Measurements from ENCODE around the gene HSPA5. TPM values are rescaled to one million over a fixed set of nuclear protein-coding genes. Genes with fewer than 3 reads are reported as not detected.
A peak's percentile ranks its signal among the peaks of the same experiment; 100 is the strongest.

HSPA5 gene
- total and polyA plus RNA-seq, 2 experiments from 2014 or later = 259 to 265 TPM

DNA sequence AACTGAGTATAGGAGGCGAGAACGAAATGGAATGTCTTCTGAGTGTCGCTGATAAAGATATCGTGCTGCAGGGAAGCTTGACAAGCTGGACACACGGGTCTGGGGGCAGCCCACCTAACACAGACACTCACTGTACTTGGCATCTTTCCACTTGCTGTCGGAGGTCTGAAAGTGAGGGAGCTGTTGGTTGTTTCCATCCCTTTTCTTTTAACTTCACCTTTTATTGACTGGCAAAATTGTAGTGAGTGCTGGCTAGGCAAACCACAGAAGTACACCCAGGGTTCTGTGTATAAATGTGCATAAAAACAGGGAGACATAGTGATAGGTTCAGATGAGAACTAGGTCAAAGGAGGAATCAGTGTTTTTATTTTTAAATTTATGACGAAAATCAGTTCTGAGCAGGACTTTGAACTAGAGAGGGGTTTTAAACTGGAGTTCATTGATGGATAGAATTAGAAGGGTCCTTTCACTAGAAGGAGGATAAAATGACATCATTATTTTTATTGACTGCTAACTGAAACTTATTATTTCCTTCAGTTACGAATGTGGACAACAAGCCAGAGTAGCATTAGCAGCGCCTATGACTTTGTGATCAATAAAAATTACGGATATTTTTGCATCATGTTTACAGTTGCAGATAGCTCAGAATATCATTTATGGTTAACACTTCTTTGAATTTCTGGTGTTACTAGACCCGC is 21.3 kb upstream of the HSPA5 start:
- DNase-seq (ENCODE audit: low spot score) = no peak
- Mint-ChIP-seq H3K4me3 (peak overlapping the region; percentile 98), H3K27ac (no peak overlapping the region), H3K9me3 (no peaks in the 10 kb centered on the region), H3K27me3 (ENCODE audit: insufficient read depth, low read depth, poor library complexity) (peaks cover 16% of the 10 kb centered on the region), H3K4me1 (peaks cover 9% of the 10 kb centered on the region), H3K36me3 (ENCODE audit: low read depth) (peaks cover 2% of the 10 kb centered on the region)
- H2AFZ ChIP-seq = peak overlapping the region; percentile 92
- H3K36me3 ChIP-seq (ENCODE audit: insufficient read depth) = no peaks in the 10 kb centered on the region
- peaks cover 3% of the 10 kb centered on the region; the same call in 1 of the 2 replicates for H3K9me2 ChIP-seq (ENCODE audit: insufficient read depth)
- ATAC-seq = no peak
- H3K4me3 ChIP-seq = peak overlapping the region; percentile 98
- peaks cover 9% of the 10 kb centered on the region for H4K20me1 ChIP-seq (replicated peaks; ENCODE audit: insufficient read depth)
- H3K4me1 ChIP-seq (ENCODE audit: insufficient read depth) = 0 out of 2 replicates have a peak, but pooled peaks cover 6% of the 10 kb centered on the region
- H3K27me3 ChIP-seq (ENCODE audit: insufficient read depth) = no peaks in the 10 kb centered on the region
- TF ChIP-seq NANOG (IDR thresholded peaks at IDR 0.05; ENCODE audit: borderline replicate concordance) = no peak
- TF ChIP-seq, protein P1, sequence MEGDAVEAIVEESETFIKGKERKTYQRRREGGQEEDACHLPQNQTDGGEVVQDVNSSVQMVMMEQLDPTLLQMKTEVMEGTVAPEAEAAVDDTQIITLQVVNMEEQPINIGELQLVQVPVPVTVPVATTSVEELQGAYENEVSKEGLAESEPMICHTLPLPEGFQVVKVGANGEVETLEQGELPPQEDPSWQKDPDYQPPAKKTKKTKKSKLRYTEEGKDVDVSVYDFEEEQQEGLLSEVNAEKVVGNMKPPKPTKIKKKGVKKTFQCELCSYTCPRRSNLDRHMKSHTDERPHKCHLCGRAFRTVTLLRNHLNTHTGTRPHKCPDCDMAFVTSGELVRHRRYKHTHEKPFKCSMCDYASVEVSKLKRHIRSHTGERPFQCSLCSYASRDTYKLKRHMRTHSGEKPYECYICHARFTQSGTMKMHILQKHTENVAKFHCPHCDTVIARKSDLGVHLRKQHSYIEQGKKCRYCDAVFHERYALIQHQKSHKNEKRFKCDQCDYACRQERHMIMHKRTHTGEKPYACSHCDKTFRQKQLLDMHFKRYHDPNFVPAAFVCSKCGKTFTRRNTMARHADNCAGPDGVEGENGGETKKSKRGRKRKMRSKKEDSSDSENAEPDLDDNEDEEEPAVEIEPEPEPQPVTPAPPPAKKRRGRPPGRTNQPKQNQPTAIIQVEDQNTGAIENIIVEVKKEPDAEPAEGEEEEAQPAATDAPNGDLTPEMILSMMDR (conservative IDR thresholded peaks at IDR 0.05; ENCODE audit: low read depth in 2 of 2) = no peak
- TF ChIP-seq, protein P2, sequence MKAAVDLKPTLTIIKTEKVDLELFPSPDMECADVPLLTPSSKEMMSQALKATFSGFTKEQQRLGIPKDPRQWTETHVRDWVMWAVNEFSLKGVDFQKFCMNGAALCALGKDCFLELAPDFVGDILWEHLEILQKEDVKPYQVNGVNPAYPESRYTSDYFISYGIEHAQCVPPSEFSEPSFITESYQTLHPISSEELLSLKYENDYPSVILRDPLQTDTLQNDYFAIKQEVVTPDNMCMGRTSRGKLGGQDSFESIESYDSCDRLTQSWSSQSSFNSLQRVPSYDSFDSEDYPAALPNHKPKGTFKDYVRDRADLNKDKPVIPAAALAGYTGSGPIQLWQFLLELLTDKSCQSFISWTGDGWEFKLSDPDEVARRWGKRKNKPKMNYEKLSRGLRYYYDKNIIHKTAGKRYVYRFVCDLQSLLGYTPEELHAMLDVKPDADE (IDR thresholded peaks at IDR 0.05) = no peak
- TF ChIP-seq, protein P3, sequence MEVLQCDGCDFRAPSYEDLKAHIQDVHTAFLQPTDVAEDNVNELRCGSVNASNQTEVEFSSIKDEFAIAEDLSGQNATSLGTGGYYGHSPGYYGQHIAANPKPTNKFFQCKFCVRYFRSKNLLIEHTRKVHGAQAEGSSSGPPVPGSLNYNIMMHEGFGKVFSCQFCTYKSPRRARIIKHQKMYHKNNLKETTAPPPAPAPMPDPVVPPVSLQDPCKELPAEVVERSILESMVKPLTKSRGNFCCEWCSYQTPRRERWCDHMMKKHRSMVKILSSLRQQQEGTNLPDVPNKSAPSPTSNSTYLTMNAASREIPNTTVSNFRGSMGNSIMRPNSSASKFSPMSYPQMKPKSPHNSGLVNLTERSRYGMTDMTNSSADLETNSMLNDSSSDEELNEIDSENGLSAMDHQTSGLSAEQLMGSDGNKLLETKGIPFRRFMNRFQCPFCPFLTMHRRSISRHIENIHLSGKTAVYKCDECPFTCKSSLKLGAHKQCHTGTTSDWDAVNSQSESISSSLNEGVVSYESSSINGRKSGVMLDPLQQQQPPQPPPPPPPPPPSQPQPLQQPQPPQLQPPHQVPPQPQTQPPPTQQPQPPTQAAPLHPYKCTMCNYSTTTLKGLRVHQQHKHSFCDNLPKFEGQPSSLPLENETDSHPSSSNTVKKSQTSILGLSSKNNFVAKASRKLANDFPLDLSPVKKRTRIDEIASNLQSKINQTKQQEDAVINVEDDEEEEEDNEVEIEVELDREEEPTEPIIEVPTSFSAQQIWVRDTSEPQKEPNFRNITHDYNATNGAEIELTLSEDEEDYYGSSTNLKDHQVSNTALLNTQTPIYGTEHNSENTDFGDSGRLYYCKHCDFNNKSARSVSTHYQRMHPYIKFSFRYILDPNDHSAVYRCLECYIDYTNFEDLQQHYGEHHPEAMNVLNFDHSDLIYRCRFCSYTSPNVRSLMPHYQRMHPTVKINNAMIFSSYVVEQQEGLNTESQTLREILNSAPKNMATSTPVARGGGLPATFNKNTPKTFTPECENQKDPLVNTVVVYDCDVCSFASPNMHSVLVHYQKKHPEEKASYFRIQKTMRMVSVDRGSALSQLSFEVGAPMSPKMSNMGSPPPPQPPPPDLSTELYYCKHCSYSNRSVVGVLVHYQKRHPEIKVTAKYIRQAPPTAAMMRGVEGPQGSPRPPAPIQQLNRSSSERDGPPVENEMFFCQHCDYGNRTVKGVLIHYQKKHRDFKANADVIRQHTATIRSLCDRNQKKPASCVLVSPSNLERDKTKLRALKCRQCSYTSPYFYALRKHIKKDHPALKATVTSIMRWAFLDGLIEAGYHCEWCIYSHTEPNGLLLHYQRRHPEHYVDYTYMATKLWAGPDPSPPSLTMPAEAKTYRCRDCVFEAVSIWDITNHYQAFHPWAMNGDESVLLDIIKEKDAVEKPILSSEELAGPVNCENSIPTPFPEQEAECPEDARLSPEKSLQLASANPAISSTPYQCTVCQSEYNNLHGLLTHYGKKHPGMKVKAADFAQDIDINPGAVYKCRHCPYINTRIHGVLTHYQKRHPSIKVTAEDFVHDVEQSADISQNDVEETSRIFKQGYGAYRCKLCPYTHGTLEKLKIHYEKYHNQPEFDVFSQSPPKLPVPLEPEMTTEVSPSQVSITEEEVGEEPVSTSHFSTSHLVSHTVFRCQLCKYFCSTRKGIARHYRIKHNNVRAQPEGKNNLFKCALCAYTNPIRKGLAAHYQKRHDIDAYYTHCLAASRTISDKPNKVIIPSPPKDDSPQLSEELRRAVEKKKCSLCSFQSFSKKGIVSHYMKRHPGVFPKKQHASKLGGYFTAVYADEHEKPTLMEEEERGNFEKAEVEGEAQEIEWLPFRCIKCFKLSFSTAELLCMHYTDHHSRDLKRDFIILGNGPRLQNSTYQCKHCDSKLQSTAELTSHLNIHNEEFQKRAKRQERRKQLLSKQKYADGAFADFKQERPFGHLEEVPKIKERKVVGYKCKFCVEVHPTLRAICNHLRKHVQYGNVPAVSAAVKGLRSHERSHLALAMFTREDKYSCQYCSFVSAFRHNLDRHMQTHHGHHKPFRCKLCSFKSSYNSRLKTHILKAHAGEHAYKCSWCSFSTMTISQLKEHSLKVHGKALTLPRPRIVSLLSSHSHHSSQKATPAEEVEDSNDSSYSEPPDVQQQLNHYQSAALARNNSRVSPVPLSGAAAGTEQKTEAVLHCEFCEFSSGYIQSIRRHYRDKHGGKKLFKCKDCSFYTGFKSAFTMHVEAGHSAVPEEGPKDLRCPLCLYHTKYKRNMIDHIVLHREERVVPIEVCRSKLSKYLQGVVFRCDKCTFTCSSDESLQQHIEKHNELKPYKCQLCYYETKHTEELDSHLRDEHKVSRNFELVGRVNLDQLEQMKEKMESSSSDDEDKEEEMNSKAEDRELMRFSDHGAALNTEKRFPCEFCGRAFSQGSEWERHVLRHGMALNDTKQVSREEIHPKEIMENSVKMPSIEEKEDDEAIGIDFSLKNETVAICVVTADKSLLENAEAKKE (CRISPR knock-in tag; IDR thresholded peaks at IDR 0.05) = no peak
- no peak for TF ChIP-seq ZNF114 (CRISPR knock-in tag; IDR thresholded peaks at IDR 0.05)
- TF ChIP-seq JUNB (IDR thresholded peaks at IDR 0.05; ENCODE audit: unreplicated experiment) = no peak
- no peak for TF ChIP-seq STAT1 (IDR thresholded peaks at IDR 0.05; ENCODE audit: unreplicated experiment)
- no peak for TF ChIP-seq ZNF331 (CRISPR knock-in tag; IDR thresholded peaks at IDR 0.05; ENCODE audit: low read depth)
- TF ChIP-seq, protein P4, sequence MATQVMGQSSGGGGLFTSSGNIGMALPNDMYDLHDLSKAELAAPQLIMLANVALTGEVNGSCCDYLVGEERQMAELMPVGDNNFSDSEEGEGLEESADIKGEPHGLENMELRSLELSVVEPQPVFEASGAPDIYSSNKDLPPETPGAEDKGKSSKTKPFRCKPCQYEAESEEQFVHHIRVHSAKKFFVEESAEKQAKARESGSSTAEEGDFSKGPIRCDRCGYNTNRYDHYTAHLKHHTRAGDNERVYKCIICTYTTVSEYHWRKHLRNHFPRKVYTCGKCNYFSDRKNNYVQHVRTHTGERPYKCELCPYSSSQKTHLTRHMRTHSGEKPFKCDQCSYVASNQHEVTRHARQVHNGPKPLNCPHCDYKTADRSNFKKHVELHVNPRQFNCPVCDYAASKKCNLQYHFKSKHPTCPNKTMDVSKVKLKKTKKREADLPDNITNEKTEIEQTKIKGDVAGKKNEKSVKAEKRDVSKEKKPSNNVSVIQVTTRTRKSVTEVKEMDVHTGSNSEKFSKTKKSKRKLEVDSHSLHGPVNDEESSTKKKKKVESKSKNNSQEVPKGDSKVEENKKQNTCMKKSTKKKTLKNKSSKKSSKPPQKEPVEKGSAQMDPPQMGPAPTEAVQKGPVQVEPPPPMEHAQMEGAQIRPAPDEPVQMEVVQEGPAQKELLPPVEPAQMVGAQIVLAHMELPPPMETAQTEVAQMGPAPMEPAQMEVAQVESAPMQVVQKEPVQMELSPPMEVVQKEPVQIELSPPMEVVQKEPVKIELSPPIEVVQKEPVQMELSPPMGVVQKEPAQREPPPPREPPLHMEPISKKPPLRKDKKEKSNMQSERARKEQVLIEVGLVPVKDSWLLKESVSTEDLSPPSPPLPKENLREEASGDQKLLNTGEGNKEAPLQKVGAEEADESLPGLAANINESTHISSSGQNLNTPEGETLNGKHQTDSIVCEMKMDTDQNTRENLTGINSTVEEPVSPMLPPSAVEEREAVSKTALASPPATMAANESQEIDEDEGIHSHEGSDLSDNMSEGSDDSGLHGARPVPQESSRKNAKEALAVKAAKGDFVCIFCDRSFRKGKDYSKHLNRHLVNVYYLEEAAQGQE (IDR thresholded peaks at IDR 0.05; ENCODE audit: unreplicated experiment) = no peak
- TF ChIP-seq CREB1 (CRISPR knock-in tag; IDR thresholded peaks at IDR 0.05; ENCODE audit: low read depth) = no peak
- TF ChIP-seq EZH2phosphoT487 (IDR thresholded peaks at IDR 0.05; ENCODE audit: unreplicated experiment) = no peak
- no peak for TF ChIP-seq EZH2 (IDR thresholded peaks at IDR 0.05; ENCODE audit: low read depth, unreplicated experiment)
- no peak for TF ChIP-seq POLR2AphosphoS5 (IDR thresholded peaks at IDR 0.05; ENCODE audit: low read depth)
- H3K4me2 ChIP-seq = peak overlapping the region; percentile 95
- 0 out of 2 replicates have a peak, but pooled peaks cover 5% of the 10 kb centered on the region for H3F3A ChIP-seq (replicated peaks; ENCODE audit: low read depth)
- H3K79me2 ChIP-seq (replicated peaks; ENCODE audit: insufficient read depth) = peaks cover 54% of the 10 kb centered on the region
- H3K27ac ChIP-seq (ENCODE audit: low read depth) = no peak overlapping the region

Data from GM23338 (cell line).